ENCODE data around the gene PRKCH. TPM values are rescaled to one million over a fixed set of nuclear protein-coding genes. Genes with fewer than 3 reads are reported as not detected.

PRKCH gene
- total RNA-seq, 1 experiment from 2014 or later = 18.3 TPM

DNA sequence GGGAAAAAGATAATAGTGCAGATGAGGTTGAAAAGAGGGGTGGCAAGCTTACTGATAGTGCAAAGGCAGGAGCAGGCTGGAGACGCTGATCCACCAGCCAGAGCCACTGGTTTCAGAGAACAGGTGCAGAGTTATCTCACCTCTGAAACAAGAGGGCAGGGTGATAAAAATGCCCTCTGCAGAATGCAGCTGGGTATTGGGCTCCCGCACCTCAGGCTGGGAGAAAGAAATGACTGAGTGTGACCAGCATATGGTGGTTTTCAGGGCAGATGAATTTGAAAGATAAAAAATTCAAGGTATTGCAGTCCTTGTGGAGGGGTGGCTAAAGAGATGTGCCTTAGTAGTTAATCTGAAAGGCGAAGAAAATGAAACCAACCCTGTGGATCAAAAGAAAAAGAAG, 37.4 kb upstream of the PRKCH start:
- Histone ChIP-seq H3K27me3 (replicated peaks; ENCODE audit: control insufficient read depth, insufficient read depth, low read length) (no peaks in the 10 kb centered on the region), H3K4me1 (peaks cover 19% of the 10 kb centered on the region), H3K9me3 (no peaks in the 10 kb centered on the region), H3K36me3 (ENCODE audit: control insufficient read depth, insufficient read depth, low read length) (no peaks in the 10 kb centered on the region), H3K4me3 (ENCODE audit: low read depth, low read length) (no peak overlapping the region)
- H3K27ac Mint-ChIP-seq (ENCODE audit: unreplicated experiment) = no peak overlapping the region
- no peaks in the 10 kb centered on the region for H3K9me3 Mint-ChIP-seq (ENCODE audit: unreplicated experiment)
- POLR2A ChIA-PET = no interaction called here
- intact Hi-C loops (cut with micrococcal nuclease; ENCODE audit: unreplicated experiment) = loop anchor here (5.0 kb wide), 1 partner anchor 153 kb away; no protein-coding TSS in a partner anchor
- peaks cover 26% of the 10 kb centered on the region for H3K36me3 Mint-ChIP-seq (ENCODE audit: insufficient read depth, unreplicated experiment)
- H3K4me1 Mint-ChIP-seq (ENCODE audit: low read depth, unreplicated experiment) = peaks cover 13% of the 10 kb centered on the region
- TF ChIP-seq, protein P1, sequence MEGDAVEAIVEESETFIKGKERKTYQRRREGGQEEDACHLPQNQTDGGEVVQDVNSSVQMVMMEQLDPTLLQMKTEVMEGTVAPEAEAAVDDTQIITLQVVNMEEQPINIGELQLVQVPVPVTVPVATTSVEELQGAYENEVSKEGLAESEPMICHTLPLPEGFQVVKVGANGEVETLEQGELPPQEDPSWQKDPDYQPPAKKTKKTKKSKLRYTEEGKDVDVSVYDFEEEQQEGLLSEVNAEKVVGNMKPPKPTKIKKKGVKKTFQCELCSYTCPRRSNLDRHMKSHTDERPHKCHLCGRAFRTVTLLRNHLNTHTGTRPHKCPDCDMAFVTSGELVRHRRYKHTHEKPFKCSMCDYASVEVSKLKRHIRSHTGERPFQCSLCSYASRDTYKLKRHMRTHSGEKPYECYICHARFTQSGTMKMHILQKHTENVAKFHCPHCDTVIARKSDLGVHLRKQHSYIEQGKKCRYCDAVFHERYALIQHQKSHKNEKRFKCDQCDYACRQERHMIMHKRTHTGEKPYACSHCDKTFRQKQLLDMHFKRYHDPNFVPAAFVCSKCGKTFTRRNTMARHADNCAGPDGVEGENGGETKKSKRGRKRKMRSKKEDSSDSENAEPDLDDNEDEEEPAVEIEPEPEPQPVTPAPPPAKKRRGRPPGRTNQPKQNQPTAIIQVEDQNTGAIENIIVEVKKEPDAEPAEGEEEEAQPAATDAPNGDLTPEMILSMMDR (IDR thresholded peaks at IDR 0.05; ENCODE audit: insufficient read depth in 1 of 2, low read depth in 1 of 2, low read length in 1 of 2, severe bottlenecking in 1 of 2, unreplicated experiment in 1 of 2) = no peak
- no peaks in the 10 kb centered on the region for H3K27me3 Mint-ChIP-seq (ENCODE audit: insufficient read depth, unreplicated experiment)
- CTCF ChIA-PET = no interaction called here
- BruUV-seq (replicated peaks) = no TSS peak
- no peak for DNase-seq
- no peak overlapping the region for H3K4me3 Mint-ChIP-seq (ENCODE audit: unreplicated experiment)

DNA sequence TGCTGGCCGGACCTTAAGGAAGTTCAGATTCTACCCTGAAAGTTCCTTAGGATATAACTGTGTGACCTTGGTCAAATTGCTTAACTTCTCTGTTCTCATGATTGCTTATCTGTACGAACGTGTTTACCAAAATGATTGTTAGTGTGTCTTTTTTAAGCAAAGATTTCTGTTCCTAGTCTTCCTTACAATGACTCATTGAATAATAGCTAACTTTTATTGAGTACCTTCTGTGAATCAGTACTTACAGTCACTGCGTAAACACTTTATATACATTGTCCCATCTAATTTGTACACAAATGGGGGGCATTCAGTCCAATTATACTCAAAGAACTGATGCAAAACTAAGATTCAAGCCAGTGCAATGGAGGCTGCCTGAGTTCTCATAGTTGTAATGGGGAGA, 36.0 kb upstream of the PRKCH start:
- no TSS peak for BruUV-seq (replicated peaks)

GRCh38 chr14:61287196-61287595, 34.2 kb upstream of the PRKCH start:
- no peak for DNase-seq
- no peaks in the 10 kb centered on the region for H3K9me3 Mint-ChIP-seq (ENCODE audit: unreplicated experiment)
- POLR2A ChIA-PET = interaction anchor here (0.7 kb wide), 1 partner anchor 10 kb away, joined by 3 read pairs; no protein-coding TSS in a partner anchor
- intact Hi-C loops (cut with micrococcal nuclease; ENCODE audit: unreplicated experiment) = no loop called here
- no peaks in the 10 kb centered on the region for H3K36me3 Mint-ChIP-seq (ENCODE audit: insufficient read depth, unreplicated experiment)
- H3K9me3 ChIP-seq = no peaks in the 10 kb centered on the region
- H3K4me1 ChIP-seq = peaks cover 19% of the 10 kb centered on the region
- no peaks in the 10 kb centered on the region for H3K27me3 Mint-ChIP-seq (ENCODE audit: insufficient read depth, unreplicated experiment)
- no TSS peak for BruUV-seq (replicated peaks)
- CTCF ChIA-PET = interaction anchor here (0.5 kb wide), 1 partner anchor 517 kb away, joined by 3 read pairs; no protein-coding TSS in a partner anchor
- H3K27me3 ChIP-seq (replicated peaks; ENCODE audit: control insufficient read depth, insufficient read depth, low read length) = no peaks in the 10 kb centered on the region
- no peak overlapping the region for H3K4me3 ChIP-seq (ENCODE audit: low read depth, low read length)
- H3K4me1 Mint-ChIP-seq (ENCODE audit: low read depth, unreplicated experiment) = peaks cover 6% of the 10 kb centered on the region
- no peak overlapping the region for H3K4me3 Mint-ChIP-seq (ENCODE audit: unreplicated experiment)
- no peaks in the 10 kb centered on the region for H3K36me3 ChIP-seq (ENCODE audit: control insufficient read depth, insufficient read depth, low read length)
- H3K27ac Mint-ChIP-seq (ENCODE audit: unreplicated experiment) = no peak overlapping the region
- TF ChIP-seq, protein P1 (IDR thresholded peaks at IDR 0.05; ENCODE audit: insufficient read depth in 1 of 2, low read depth in 1 of 2, low read length in 1 of 2, severe bottlenecking in 1 of 2, unreplicated experiment in 1 of 2) = no peak

More for the DNA sequence above, 36.0 kb upstream of the PRKCH start:
- Mint-ChIP-seq H3K27ac (ENCODE audit: unreplicated experiment) (no peak overlapping the region), H3K4me3 (ENCODE audit: unreplicated experiment) (no peak overlapping the region), H3K27me3 (ENCODE audit: insufficient read depth, unreplicated experiment) (no peaks in the 10 kb centered on the region), H3K4me1 (ENCODE audit: low read depth, unreplicated experiment) (peaks cover 6% of the 10 kb centered on the region), H3K36me3 (ENCODE audit: insufficient read depth, unreplicated experiment) (peaks cover 13% of the 10 kb centered on the region), H3K9me3 (ENCODE audit: unreplicated experiment) (no peaks in the 10 kb centered on the region)
- no peak for DNase-seq
- intact Hi-C loops (cut with micrococcal nuclease; ENCODE audit: unreplicated experiment) = no loop called here
- no peaks in the 10 kb centered on the region for H3K9me3 ChIP-seq
- H3K4me1 ChIP-seq = peaks cover 19% of the 10 kb centered on the region
- H3K36me3 ChIP-seq (ENCODE audit: control insufficient read depth, insufficient read depth, low read length) = no peaks in the 10 kb centered on the region
- ChIA-PET POLR2A (no interaction called here), CTCF (no interaction called here)
- TF ChIP-seq, protein P1 (IDR thresholded peaks at IDR 0.05; ENCODE audit: insufficient read depth in 1 of 2, low read depth in 1 of 2, low read length in 1 of 2, severe bottlenecking in 1 of 2, unreplicated experiment in 1 of 2) = no peak
- no peak overlapping the region for H3K4me3 ChIP-seq (ENCODE audit: low read depth, low read length)
- H3K27me3 ChIP-seq (replicated peaks; ENCODE audit: control insufficient read depth, insufficient read depth, low read length) = no peaks in the 10 kb centered on the region
